ENCODE measurements around the gene QPCT. TPM values are rescaled to one million over a fixed set of nuclear protein-coding genes. Genes with fewer than 3 reads are reported as not detected.

The QPCT gene
- total and polyA plus RNA-seq, 2 of the 4 experiments (the other 2 are of a cell fraction): 1.9 to 2.2 TPM

DNA sequence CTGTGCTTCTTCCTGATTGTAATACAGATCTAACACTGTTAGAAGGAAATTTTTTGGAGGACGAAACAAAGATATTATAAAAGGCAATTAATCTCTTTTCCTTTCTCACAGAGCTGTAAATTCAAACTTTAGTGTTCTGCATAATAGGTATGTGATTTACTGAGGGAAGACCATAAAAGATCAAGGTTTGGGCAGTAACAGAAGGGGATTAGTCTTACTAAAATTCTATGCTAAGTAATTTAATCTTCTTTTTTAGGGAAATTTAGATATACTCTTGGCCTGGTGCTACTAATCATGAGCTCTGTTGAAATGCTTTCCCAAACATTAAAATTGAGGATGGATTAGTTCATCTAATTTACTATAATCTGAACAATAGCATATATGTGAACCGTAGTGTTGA, 8.8 kb upstream of the QPCT start:
- no peak overlapping the region for H4K5ac ChIP-seq (ENCODE audit: low read depth, low read length)
- H3K14ac ChIP-seq (replicated peaks; ENCODE audit: low read depth, low read length): no peak overlapping the region
- no peak overlapping the region for H2BK20ac ChIP-seq (ENCODE audit: low read depth, low read length)
- H3K23ac ChIP-seq (ENCODE audit: low read depth, low read length): no peak overlapping the region
- no peak for DNase-seq
- no TSS peak for BruUV-seq (replicated peaks)
- ChIA-PET CTCF (no interaction called here), POLR2A (ENCODE audit: unreplicated experiment) (no interaction called here)
- H3K9me1 ChIP-seq (ENCODE audit: insufficient read depth, low read length): no peaks in the 10 kb centered on the region
- H3K4me1 ChIP-seq (ENCODE audit: control insufficient read depth, insufficient read depth, low read length): no peaks in the 10 kb centered on the region
- no peaks in the 10 kb centered on the region for H3K36me3 ChIP-seq (ENCODE audit: control insufficient read depth, insufficient read depth, low read length)
- ATAC-seq (ENCODE audit: low read depth): no peak
- H2AK9ac ChIP-seq (replicated peaks; ENCODE audit: low read depth, low read length, poor library complexity): no peak overlapping the region
- no peak overlapping the region for H3K4me2 ChIP-seq (ENCODE audit: low read depth, low read length)
- H3K56ac ChIP-seq (ENCODE audit: extremely low read depth, insufficient read depth, low read length): no peak overlapping the region
- no peak overlapping the region for H2BK120ac ChIP-seq (ENCODE audit: low read depth, low read length)
- no peak overlapping the region for H3K9ac ChIP-seq (ENCODE audit: low read depth, low read length)
- dilution Hi-C loops (cut with HindIII; ENCODE audit: low sequenced_read_pairs, unreplicated experiment): no loop called here
- no peak overlapping the region for H4K8ac ChIP-seq (ENCODE audit: low read depth in 2 of 2, low read length in 2 of 2)
- H3K4me3 ChIP-seq (ENCODE audit: insufficient read depth, low read depth, low read length): no peak overlapping the region
- H2AK5ac ChIP-seq (ENCODE audit: low read depth, low read length): no peak overlapping the region
- in situ Hi-C loops (cut with MboI; ENCODE audit: low sequenced_read_pairs): no loop called here
- H2AFZ ChIP-seq (replicated peaks; ENCODE audit: low read length, poor library complexity): no peak overlapping the region
- no peaks in the 10 kb centered on the region for H3K9me3 ChIP-seq (ENCODE audit: control insufficient read depth, insufficient read depth, low read length)
- H2BK15ac ChIP-seq (ENCODE audit: low read depth, low read length): no peak overlapping the region
- H3K79me1 ChIP-seq (ENCODE audit: low read depth in 1 of 2, low read length in 2 of 2): no peaks in the 10 kb centered on the region
- H3K18ac ChIP-seq (ENCODE audit: low read depth, low read length): no peak overlapping the region
- H3K27ac ChIP-seq (ENCODE audit: insufficient read depth, low read length): no peak overlapping the region
- H3K4ac ChIP-seq (ENCODE audit: low read depth, low read length): no peak overlapping the region
- H4K20me1 ChIP-seq (ENCODE audit: insufficient read depth, low read length): no peaks in the 10 kb centered on the region
- intact Hi-C loops (cut with micrococcal nuclease): no loop called here
- WGBS, 2 experiments (ENCODE audit: extremely low coverage in 2 of 2, insufficient read length in 1 of 2): no CpG with 5 or more reads among the region's 2 CpGs
- TF ChIP-seq CEBPB (IDR thresholded peaks at IDR 0.05; ENCODE audit: low read depth, low read length) (no peak), RCOR1 (IDR thresholded peaks at IDR 0.05; ENCODE audit: insufficient replicate concordance, low read length) (no peak), RAD21 (IDR thresholded peaks at IDR 0.05; ENCODE audit: low read length) (no peak), CTCF (conservative IDR thresholded peaks at IDR 0.05; ENCODE audit: low read depth, low read length) (no peak), BHLHE40 (IDR thresholded peaks at IDR 0.05; ENCODE audit: low read depth, low read length) (no peak), SMC3 (IDR thresholded peaks at IDR 0.05; ENCODE audit: low read depth, low read length) (no peak), CHD1 (IDR thresholded peaks at IDR 0.05; ENCODE audit: low read depth, low read length) (no peak), MXI1 (IDR thresholded peaks at IDR 0.05; ENCODE audit: borderline replicate concordance, low read depth, low read length) (no peak), MAFK (IDR thresholded peaks at IDR 0.05; ENCODE audit: low read depth, low read length) (no peak), NFE2L2 (IDR thresholded peaks at IDR 0.05; ENCODE audit: low read depth, low read length) (no peak)
- no peak overlapping the region for H4K91ac ChIP-seq (ENCODE audit: insufficient read depth, low read depth, low read length)
- H2BK5ac ChIP-seq (ENCODE audit: low read depth, low read length, poor library complexity, severe bottlenecking): no peak overlapping the region
- peaks cover 2% of the 10 kb centered on the region; the same call in 1 of the 2 replicates for H3K27me3 ChIP-seq (ENCODE audit: control insufficient read depth, insufficient read depth, low read length)

Measured in IMR-90 (cell line).